HFFc6 (cell line): Measurements from ENCODE around the gene PPP2R5C. TPM values are rescaled to one million over a fixed set of nuclear protein-coding genes. Genes with fewer than 3 reads are reported as not detected.

Source experiments
- DNase-seq: peaks from one replicate; pipeline ENCODE4 v3.0.0-alpha.2; 2018
- H3K27ac Mint-ChIP-seq: 2 replicates; pipeline ENCODE4 v1.8.0; 2020; ENCODE audit warnings: mild to moderate bottlenecking, mixed read lengths
- H3K27me3 Mint-ChIP-seq: 2 replicates; pipeline ENCODE4 v1.8.0; 2021; ENCODE audit warnings: mild to moderate bottlenecking, moderate library complexity, mixed read lengths; ENCODE audit not compliant: insufficient read depth
- H3K36me3 Mint-ChIP-seq: 2 replicates; pipeline ENCODE4 v1.8.0; 2021; ENCODE audit warnings: low read depth, mixed read lengths
- H3K4me1 Mint-ChIP-seq: 2 replicates; pipeline ENCODE4 v1.8.0; 2020; ENCODE audit warnings: low read depth, mixed read lengths
- H3K4me3 Mint-ChIP-seq: 2 replicates; pipeline ENCODE4 v1.8.0; 2020; ENCODE audit warnings: mild to moderate bottlenecking, moderate library complexity, mixed read lengths
- H3K9me3 Mint-ChIP-seq: 2 replicates; pipeline ENCODE4 v1.8.0; 2020; ENCODE audit warnings: mild to moderate bottlenecking, mixed read lengths
- CTCF ChIP-seq: fragments of 200-600 bp; sonication (generic); IDR thresholded peaks from 2 replicates; pipeline ENCODE4 v1.5.0; 2021; ENCODE audit warnings: antibody characterized with exemption, mild to moderate bottlenecking
- total RNA-seq, 6 experiments: library from RNA; stranded (reverse); fragmentation: NEBNext Ultra II Directional; extraction: Animal tissue kit (Norgen Biotek cat#: 25700); gene quantifications; 2 replicates in 1 of 6; 3 replicates in 5 of 6; pipeline ENCODE4 v1.2.3, GENCODE V29; 2021

The PPP2R5C gene
- total RNA-seq, 6 experiments from 2014 or later = 108 to 128 (median 122) TPM

GRCh38 chr14:101932673-101933072, 171.2 kb downstream of the PPP2R5C start:
- no peak for DNase-seq
- peaks cover 10% of the 10 kb centered on the region for H3K4me1 Mint-ChIP-seq
- H3K36me3 Mint-ChIP-seq = peaks cover 6% of the 10 kb centered on the region; the same call in 1 of the 2 replicates
- peaks cover 4% of the 10 kb centered on the region; the same call in 1 of the 2 replicates for H3K27me3 Mint-ChIP-seq
- TF ChIP-seq CTCF = no peak
- no peaks in the 10 kb centered on the region for H3K9me3 Mint-ChIP-seq
- H3K27ac Mint-ChIP-seq = no peak overlapping the region
- H3K4me3 Mint-ChIP-seq = no peak overlapping the region

GRCh38 chr14:101933209-101933608, 171.7 kb downstream of the PPP2R5C start:
- H3K9me3 Mint-ChIP-seq = no peaks in the 10 kb centered on the region
- H3K27me3 Mint-ChIP-seq = peaks cover 6% of the 10 kb centered on the region
- DNase-seq = no peak
- no peak overlapping the region for H3K4me3 Mint-ChIP-seq
- H3K27ac Mint-ChIP-seq = no peak overlapping the region
- no peak for TF ChIP-seq CTCF
- H3K4me1 Mint-ChIP-seq = peaks cover 4% of the 10 kb centered on the region
- H3K36me3 Mint-ChIP-seq = peaks cover 6% of the 10 kb centered on the region; the same call in 1 of the 2 replicates

- Mint-ChIP-seq H3K27me3 (peaks cover 9% of the 10 kb centered on the region), H3K4me3 (no peak overlapping the region), H3K36me3 (0 out of 2 replicates have a peak, but pooled peaks cover under 1% of the 10 kb centered on the region), H3K9me3 (no peaks in the 10 kb centered on the region), H3K4me1 (peaks cover 5% of the 10 kb centered on the region; the same call in 1 of the 2 replicates), H3K27ac (no peak overlapping the region)
- TF ChIP-seq CTCF = no peak
- DNase-seq = no peak
These were observed 173.2 kb downstream of the PPP2R5C start for GRCh38 chr14:101934601-101935150.

- Mint-ChIP-seq H3K9me3 (no peaks in the 10 kb centered on the region), H3K36me3 (no peaks in the 10 kb centered on the region), H3K4me1 (peaks cover 15% of the 10 kb centered on the region), H3K27ac (no peak overlapping the region), H3K27me3 (peaks cover 18% of the 10 kb centered on the region), H3K4me3 (no peak overlapping the region)
- DNase-seq = no peak
- no peak for TF ChIP-seq CTCF
These were observed 176.6 kb downstream of the PPP2R5C start for GRCh38 chr14:101937926-101938767.

GRCh38 chr14:101939646-101940170, 178.2 kb downstream of the PPP2R5C start:
- no peaks in the 10 kb centered on the region for H3K9me3 Mint-ChIP-seq
- H3K4me3 Mint-ChIP-seq = no peak overlapping the region
- TF ChIP-seq CTCF = no peak
- DNase-seq = no peak
- H3K4me1 Mint-ChIP-seq = peaks cover 15% of the 10 kb centered on the region
- no peak overlapping the region for H3K27ac Mint-ChIP-seq
- no peaks in the 10 kb centered on the region for H3K36me3 Mint-ChIP-seq
- peaks cover 21% of the 10 kb centered on the region for H3K27me3 Mint-ChIP-seq
